ENCODE measurements around the gene DEFB131A. TPM values are rescaled to one million over a fixed set of nuclear protein-coding genes. Genes with fewer than 3 reads are reported as not detected.
"Not testable (repeated sequence)": the region's sequence is repeated elsewhere in the genome, so short reads cannot be mapped to it uniquely, and the experiment has no call there.

Gene DEFB131A
- polyA plus RNA-seq, 2 of the 4 experiments (the other 2 are of a cell fraction), result not detected

- H3K9me3 ChIP-seq; CTCF ChIA-PET; H3K4me1 ChIP-seq; POLR2A ChIA-PET; H3K27ac ChIP-seq; H3K4me2 ChIP-seq; ATAC-seq; H3K4me3 ChIP-seq; FAIRE-seq; DNase-seq (ENCODE audit: low read depth in 1 of 2, low spot score in 1 of 2): not testable (repeated sequence)
- 0% methylated on average over 1 of the region's 1 CpG for WGBS (ENCODE audit: missing lambda C conversion rate)
These were observed 10.9 kb upstream of the DEFB131A start for GRCh38 chr4:9433320-9433719.

- H3K4me3 ChIP-seq; H3K27ac ChIP-seq; DNase-seq (ENCODE audit: low read depth in 1 of 2, low spot score in 1 of 2); CTCF ChIA-PET; H3K4me2 ChIP-seq; H3K4me1 ChIP-seq; H3K9me3 ChIP-seq; POLR2A ChIA-PET; FAIRE-seq; ATAC-seq: not testable (repeated sequence)
These were observed 7.5 kb upstream of the DEFB131A start for GRCh38 chr4:9436728-9437127.

- H3K4me1 ChIP-seq; DNase-seq (ENCODE audit: low read depth in 1 of 2, low spot score in 1 of 2); H3K9me3 ChIP-seq; CTCF ChIA-PET; H3K4me2 ChIP-seq; H3K27ac ChIP-seq; ATAC-seq; H3K4me3 ChIP-seq; FAIRE-seq; POLR2A ChIA-PET: not testable (repeated sequence)
- WGBS (ENCODE audit: missing lambda C conversion rate), result 2% methylated on average over 4 of the region's 4 CpGs
These were observed 1.9 kb upstream of the DEFB131A start for GRCh38 chr4:9442355-9442754.

GRCh38 chr4:9444681-9445080 is 467 bp downstream of the DEFB131A start:
- WGBS (ENCODE audit: missing lambda C conversion rate), result 21% methylated on average over 6 of the region's 6 CpGs
- ATAC-seq, POLR2A ChIA-PET: not testable (repeated sequence)

GRCh38 chr4:9452251-9452650 is 8.0 kb downstream of the DEFB131A start:
- H3K4me1 ChIP-seq; H3K27ac ChIP-seq; DNase-seq (ENCODE audit: low read depth in 1 of 2, low spot score in 1 of 2); H3K4me3 ChIP-seq; POLR2A ChIA-PET; H3K4me2 ChIP-seq; H3K9me3 ChIP-seq; FAIRE-seq; CTCF ChIA-PET; ATAC-seq: not testable (repeated sequence)
- 54% methylated on average over 10 of the region's 10 CpGs for WGBS (ENCODE audit: missing lambda C conversion rate)

More at GRCh38 chr4:9444681-9445080, 467 bp downstream of the DEFB131A start:
- H3K4me1 ChIP-seq; H3K4me3 ChIP-seq; H3K4me2 ChIP-seq; CTCF ChIA-PET; FAIRE-seq; DNase-seq (ENCODE audit: low read depth in 1 of 2, low spot score in 1 of 2); H3K27ac ChIP-seq; H3K9me3 ChIP-seq: not testable (repeated sequence)

- WGBS (ENCODE audit: missing lambda C conversion rate), result 15% methylated on average over 6 of the region's 6 CpGs
- DNase-seq (ENCODE audit: low read depth in 1 of 2, low spot score in 1 of 2); FAIRE-seq; ATAC-seq; H3K4me1 ChIP-seq; CTCF ChIA-PET; H3K9me3 ChIP-seq; POLR2A ChIA-PET; H3K4me2 ChIP-seq; H3K27ac ChIP-seq; H3K4me3 ChIP-seq: not testable (repeated sequence)
These were observed 10.1 kb downstream of the DEFB131A start for GRCh38 chr4:9454284-9454683.

GRCh38 chr4:9455046-9455445 is 10.8 kb downstream of the DEFB131A start:
- POLR2A ChIA-PET; H3K4me2 ChIP-seq; H3K4me1 ChIP-seq; CTCF ChIA-PET; H3K27ac ChIP-seq; FAIRE-seq; ATAC-seq; DNase-seq (ENCODE audit: low read depth in 1 of 2, low spot score in 1 of 2); H3K9me3 ChIP-seq; H3K4me3 ChIP-seq: not testable (repeated sequence)
- 39% methylated on average over 5 of the region's 5 CpGs for WGBS (ENCODE audit: missing lambda C conversion rate)

GRCh38 chr4:9479466-9479865 is 35.3 kb downstream of the DEFB131A start:
- H3K4me1 ChIP-seq; H3K27ac ChIP-seq; POLR2A ChIA-PET; CTCF ChIA-PET; H3K4me3 ChIP-seq; ATAC-seq; FAIRE-seq; DNase-seq (ENCODE audit: low read depth in 1 of 2, low spot score in 1 of 2); H3K9me3 ChIP-seq; H3K4me2 ChIP-seq: not testable (repeated sequence)
- WGBS (ENCODE audit: missing lambda C conversion rate), result no CpG with 5 or more reads among the region's 8 CpGs

GRCh38 chr4:9480066-9480465 is 35.9 kb downstream of the DEFB131A start:
- H3K4me2 ChIP-seq; ATAC-seq; DNase-seq (ENCODE audit: low read depth in 1 of 2, low spot score in 1 of 2); POLR2A ChIA-PET; H3K4me3 ChIP-seq; H3K27ac ChIP-seq; FAIRE-seq; H3K9me3 ChIP-seq; H3K4me1 ChIP-seq; CTCF ChIA-PET: not testable (repeated sequence)
- WGBS (ENCODE audit: missing lambda C conversion rate), result 62% methylated on average over 5 of the region's 12 CpGs

GRCh38 chr4:9482871-9483270 is 38.7 kb downstream of the DEFB131A start:
- H3K4me3 ChIP-seq; ATAC-seq; H3K9me3 ChIP-seq; DNase-seq (ENCODE audit: low read depth in 1 of 2, low spot score in 1 of 2); H3K4me1 ChIP-seq; H3K27ac ChIP-seq; H3K4me2 ChIP-seq; POLR2A ChIA-PET; FAIRE-seq: not testable (repeated sequence)
- 24% methylated on average over 8 of the region's 11 CpGs for WGBS (ENCODE audit: missing lambda C conversion rate)
- CTCF ChIA-PET, result interaction anchor here (0.6 kb wide), 1 partner anchor 671 kb away, joined by 3 read pairs; no protein-coding TSS in a partner anchor

- CTCF ChIA-PET; FAIRE-seq; H3K9me3 ChIP-seq; H3K4me3 ChIP-seq; ATAC-seq; H3K27ac ChIP-seq; DNase-seq (ENCODE audit: low read depth in 1 of 2, low spot score in 1 of 2); H3K4me2 ChIP-seq; H3K4me1 ChIP-seq; POLR2A ChIA-PET: not testable (repeated sequence)
- 6% methylated on average over 9 of the region's 10 CpGs for WGBS (ENCODE audit: missing lambda C conversion rate)
These were observed 39.5 kb downstream of the DEFB131A start for GRCh38 chr4:9483682-9484081.

- H3K4me2 ChIP-seq; H3K4me3 ChIP-seq; ATAC-seq; H3K4me1 ChIP-seq; DNase-seq (ENCODE audit: low read depth in 1 of 2, low spot score in 1 of 2); CTCF ChIA-PET; POLR2A ChIA-PET; FAIRE-seq; H3K9me3 ChIP-seq; H3K27ac ChIP-seq: not testable (repeated sequence)
- 46% methylated on average over 9 of the region's 11 CpGs for WGBS (ENCODE audit: missing lambda C conversion rate)
These were observed 42.7 kb downstream of the DEFB131A start for GRCh38 chr4:9486880-9487279.

All from A549 (cell line).